Suppressor macrophage treated with lipopolysaccharide for 4 hours (primary cell): ENCODE results near the gene CAMKV.
"Not testable (repeated sequence)": the region's sequence is repeated elsewhere in the genome, so short reads cannot be mapped to it uniquely, and the experiment has no call there.

Source experiments
- DNase-seq: peaks from one replicate; pipeline ENCODE4 v3.0.0-alpha.2; 2020

CAMKV gene

GRCh38 chr3:49869525-49870126 lies at the start of gene CAMKV:
Gene CAMKV, minus strand, starts transcription at chr3:49869906. Its CDS starts 7,518 bp downstream, at chr3:49862388.
- DNase-seq, result peak; percentile 10

- DNase-seq, result peak; percentile 51
Observed at GRCh38 chr3:49917806-49918590, 48.3 kb upstream of the CAMKV start.

- no peak for DNase-seq
Observed at GRCh38 chr3:49916686-49917085, 47.0 kb upstream of the CAMKV start.

- peak; percentile 32 for DNase-seq
Observed at GRCh38 chr3:49914906-49915305, 45.2 kb upstream of the CAMKV start.

- no peak for DNase-seq
Observed at GRCh38 chr3:49912881-49913281, 43.2 kb upstream of the CAMKV start.

GRCh38 chr3:49911611-49912010 lies 41.9 kb upstream of the CAMKV start:
- no peak for DNase-seq

- no peak for DNase-seq
Observed at GRCh38 chr3:49911124-49911420, 41.4 kb upstream of the CAMKV start.

- no peak for DNase-seq
Observed at GRCh38 chr3:49910409-49911123, 40.9 kb upstream of the CAMKV start.

- no peak for DNase-seq
Observed at GRCh38 chr3:49908373-49909199, 38.9 kb upstream of the CAMKV start.

GRCh38 chr3:49906073-49906743 lies 36.5 kb upstream of the CAMKV start:
- peak; percentile 60 for DNase-seq

- not testable (repeated sequence) for DNase-seq
Observed at GRCh38 chr3:49904448-49904847, 34.7 kb upstream of the CAMKV start.

GRCh38 chr3:49903451-49904424 lies 34.0 kb upstream of the CAMKV start, which contains the start of gene MST1R:
Gene MST1R, minus strand, starts transcription at chr3:49903873. Its CDS starts 264 bp downstream, at chr3:49903609.
- peak; percentile 59 for DNase-seq

GRCh38 chr3:49902511-49903345 lies 33.0 kb upstream of the CAMKV start:
- no peak for DNase-seq

- no peak for DNase-seq
Observed at GRCh38 chr3:49901366-49902339, 31.9 kb upstream of the CAMKV start.

- DNase-seq, result no peak
Observed at GRCh38 chr3:49900491-49901153, 30.9 kb upstream of the CAMKV start.

GRCh38 chr3:49899815-49900214 lies 30.1 kb upstream of the CAMKV start:
- no peak for DNase-seq

GRCh38 chr3:49898991-49899390 lies 29.3 kb upstream of the CAMKV start:
- no peak for DNase-seq

GRCh38 chr3:49896345-49896744 lies 26.6 kb upstream of the CAMKV start:
- no peak for DNase-seq
